ENCODE measurements around the gene TUBGCP6. TPM values are rescaled to one million over a fixed set of nuclear protein-coding genes. Genes with fewer than 3 reads are reported as not detected.

The TUBGCP6 gene
- total and polyA plus RNA-seq, 2 experiments from 2014 or later: 18.6 to 47.1 TPM

DNA sequence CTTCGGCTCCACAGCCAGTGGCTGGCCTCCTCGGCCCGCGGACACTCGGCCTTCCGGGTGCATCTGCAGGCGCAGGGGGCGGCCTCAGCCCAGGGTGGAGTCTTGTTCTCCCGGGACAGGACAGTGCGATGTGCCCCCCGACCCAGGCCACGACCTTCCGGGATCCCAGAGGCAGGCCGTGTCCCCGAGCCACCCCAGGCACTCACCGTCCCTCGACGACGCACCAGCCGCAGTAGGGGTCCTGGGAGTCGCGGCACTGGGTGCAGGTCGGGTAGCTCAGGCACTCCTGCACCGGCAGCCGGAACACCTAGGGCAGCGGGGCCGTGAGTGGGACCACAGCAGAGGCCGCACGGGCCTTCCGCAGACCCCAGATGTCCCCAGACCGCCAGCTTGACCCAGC, 42.9 kb upstream of the TUBGCP6 start (continued):
- TF ChIP-seq, protein P1, sequence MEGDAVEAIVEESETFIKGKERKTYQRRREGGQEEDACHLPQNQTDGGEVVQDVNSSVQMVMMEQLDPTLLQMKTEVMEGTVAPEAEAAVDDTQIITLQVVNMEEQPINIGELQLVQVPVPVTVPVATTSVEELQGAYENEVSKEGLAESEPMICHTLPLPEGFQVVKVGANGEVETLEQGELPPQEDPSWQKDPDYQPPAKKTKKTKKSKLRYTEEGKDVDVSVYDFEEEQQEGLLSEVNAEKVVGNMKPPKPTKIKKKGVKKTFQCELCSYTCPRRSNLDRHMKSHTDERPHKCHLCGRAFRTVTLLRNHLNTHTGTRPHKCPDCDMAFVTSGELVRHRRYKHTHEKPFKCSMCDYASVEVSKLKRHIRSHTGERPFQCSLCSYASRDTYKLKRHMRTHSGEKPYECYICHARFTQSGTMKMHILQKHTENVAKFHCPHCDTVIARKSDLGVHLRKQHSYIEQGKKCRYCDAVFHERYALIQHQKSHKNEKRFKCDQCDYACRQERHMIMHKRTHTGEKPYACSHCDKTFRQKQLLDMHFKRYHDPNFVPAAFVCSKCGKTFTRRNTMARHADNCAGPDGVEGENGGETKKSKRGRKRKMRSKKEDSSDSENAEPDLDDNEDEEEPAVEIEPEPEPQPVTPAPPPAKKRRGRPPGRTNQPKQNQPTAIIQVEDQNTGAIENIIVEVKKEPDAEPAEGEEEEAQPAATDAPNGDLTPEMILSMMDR (conservative IDR thresholded peaks at IDR 0.05; ENCODE audit: low read depth in 2 of 2): no peak
- TF ChIP-seq POLR2AphosphoS5 (IDR thresholded peaks at IDR 0.05; ENCODE audit: low read depth) (no peak), EZH2phosphoT487 (IDR thresholded peaks at IDR 0.05; ENCODE audit: unreplicated experiment) (no peak), CREB1 (CRISPR knock-in tag; IDR thresholded peaks at IDR 0.05; ENCODE audit: low read depth) (no peak), ZNF331 (CRISPR knock-in tag; IDR thresholded peaks at IDR 0.05; ENCODE audit: low read depth) (no peak), STAT1 (IDR thresholded peaks at IDR 0.05; ENCODE audit: unreplicated experiment) (no peak), ZNF114 (CRISPR knock-in tag; IDR thresholded peaks at IDR 0.05) (no peak), JUNB (IDR thresholded peaks at IDR 0.05; ENCODE audit: unreplicated experiment) (no peak), EZH2 (IDR thresholded peaks at IDR 0.05; ENCODE audit: low read depth, unreplicated experiment) (no peak)
- TF ChIP-seq, protein P2, sequence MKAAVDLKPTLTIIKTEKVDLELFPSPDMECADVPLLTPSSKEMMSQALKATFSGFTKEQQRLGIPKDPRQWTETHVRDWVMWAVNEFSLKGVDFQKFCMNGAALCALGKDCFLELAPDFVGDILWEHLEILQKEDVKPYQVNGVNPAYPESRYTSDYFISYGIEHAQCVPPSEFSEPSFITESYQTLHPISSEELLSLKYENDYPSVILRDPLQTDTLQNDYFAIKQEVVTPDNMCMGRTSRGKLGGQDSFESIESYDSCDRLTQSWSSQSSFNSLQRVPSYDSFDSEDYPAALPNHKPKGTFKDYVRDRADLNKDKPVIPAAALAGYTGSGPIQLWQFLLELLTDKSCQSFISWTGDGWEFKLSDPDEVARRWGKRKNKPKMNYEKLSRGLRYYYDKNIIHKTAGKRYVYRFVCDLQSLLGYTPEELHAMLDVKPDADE (IDR thresholded peaks at IDR 0.05): no peak

DNA sequence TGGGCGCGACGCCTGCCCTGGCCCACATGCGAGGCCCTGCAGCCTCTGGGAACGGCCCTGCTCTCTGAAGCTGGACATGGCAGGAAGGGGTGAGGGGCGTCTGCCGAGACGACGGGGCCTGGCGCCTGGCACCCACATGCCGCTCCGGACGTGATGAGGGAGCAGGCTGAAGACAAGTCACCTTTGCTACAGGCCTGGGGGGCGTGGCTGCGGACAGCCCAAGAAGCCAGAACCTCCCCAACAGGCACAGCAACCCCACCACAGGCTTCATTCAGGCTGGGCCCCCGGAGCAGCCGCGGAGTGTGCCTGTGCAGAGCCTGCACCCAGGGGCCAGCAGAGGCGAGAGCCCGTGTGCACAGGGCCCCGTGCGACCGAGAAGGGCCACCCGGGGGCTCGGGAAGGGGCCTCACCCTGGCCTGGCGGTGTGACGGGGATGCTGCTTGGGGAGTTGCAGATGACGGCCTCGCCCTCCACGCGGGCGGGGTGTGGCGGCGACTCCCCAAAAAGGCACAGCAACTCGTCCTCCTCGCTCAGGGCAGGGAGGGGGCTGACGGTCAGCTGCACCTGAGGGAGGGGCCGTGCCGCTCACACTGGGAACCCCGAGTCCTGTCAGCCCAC, 42.0 kb upstream of the TUBGCP6 start:
- Histone ChIP-seq H3K4me3 (no peak overlapping the region), H3K27ac (ENCODE audit: low read depth) (no peak overlapping the region), H3K9me2 (ENCODE audit: insufficient read depth) (no peaks in the 10 kb centered on the region), H3K79me2 (replicated peaks; ENCODE audit: insufficient read depth) (peaks cover 6% of the 10 kb centered on the region), H3F3A (replicated peaks; ENCODE audit: low read depth) (no peaks in the 10 kb centered on the region), H3K4me1 (ENCODE audit: insufficient read depth) (no peaks in the 10 kb centered on the region), H4K20me1 (replicated peaks; ENCODE audit: insufficient read depth) (no peaks in the 10 kb centered on the region), H3K27me3 (ENCODE audit: insufficient read depth) (no peaks in the 10 kb centered on the region), H3K36me3 (ENCODE audit: insufficient read depth) (no peaks in the 10 kb centered on the region), H2AFZ (no peak overlapping the region), H3K4me2 (no peak overlapping the region)
- DNase-seq (ENCODE audit: low spot score) (no peak), ATAC-seq (no peak)
- Mint-ChIP-seq H3K9me3 (no peaks in the 10 kb centered on the region), H3K4me1 (no peaks in the 10 kb centered on the region), H3K36me3 (ENCODE audit: low read depth) (peaks cover 17% of the 10 kb centered on the region), H3K27ac (no peak overlapping the region), H3K4me3 (no peak overlapping the region), H3K27me3 (ENCODE audit: insufficient read depth, low read depth, poor library complexity) (peaks cover 5% of the 10 kb centered on the region)
- TF ChIP-seq, protein P3, sequence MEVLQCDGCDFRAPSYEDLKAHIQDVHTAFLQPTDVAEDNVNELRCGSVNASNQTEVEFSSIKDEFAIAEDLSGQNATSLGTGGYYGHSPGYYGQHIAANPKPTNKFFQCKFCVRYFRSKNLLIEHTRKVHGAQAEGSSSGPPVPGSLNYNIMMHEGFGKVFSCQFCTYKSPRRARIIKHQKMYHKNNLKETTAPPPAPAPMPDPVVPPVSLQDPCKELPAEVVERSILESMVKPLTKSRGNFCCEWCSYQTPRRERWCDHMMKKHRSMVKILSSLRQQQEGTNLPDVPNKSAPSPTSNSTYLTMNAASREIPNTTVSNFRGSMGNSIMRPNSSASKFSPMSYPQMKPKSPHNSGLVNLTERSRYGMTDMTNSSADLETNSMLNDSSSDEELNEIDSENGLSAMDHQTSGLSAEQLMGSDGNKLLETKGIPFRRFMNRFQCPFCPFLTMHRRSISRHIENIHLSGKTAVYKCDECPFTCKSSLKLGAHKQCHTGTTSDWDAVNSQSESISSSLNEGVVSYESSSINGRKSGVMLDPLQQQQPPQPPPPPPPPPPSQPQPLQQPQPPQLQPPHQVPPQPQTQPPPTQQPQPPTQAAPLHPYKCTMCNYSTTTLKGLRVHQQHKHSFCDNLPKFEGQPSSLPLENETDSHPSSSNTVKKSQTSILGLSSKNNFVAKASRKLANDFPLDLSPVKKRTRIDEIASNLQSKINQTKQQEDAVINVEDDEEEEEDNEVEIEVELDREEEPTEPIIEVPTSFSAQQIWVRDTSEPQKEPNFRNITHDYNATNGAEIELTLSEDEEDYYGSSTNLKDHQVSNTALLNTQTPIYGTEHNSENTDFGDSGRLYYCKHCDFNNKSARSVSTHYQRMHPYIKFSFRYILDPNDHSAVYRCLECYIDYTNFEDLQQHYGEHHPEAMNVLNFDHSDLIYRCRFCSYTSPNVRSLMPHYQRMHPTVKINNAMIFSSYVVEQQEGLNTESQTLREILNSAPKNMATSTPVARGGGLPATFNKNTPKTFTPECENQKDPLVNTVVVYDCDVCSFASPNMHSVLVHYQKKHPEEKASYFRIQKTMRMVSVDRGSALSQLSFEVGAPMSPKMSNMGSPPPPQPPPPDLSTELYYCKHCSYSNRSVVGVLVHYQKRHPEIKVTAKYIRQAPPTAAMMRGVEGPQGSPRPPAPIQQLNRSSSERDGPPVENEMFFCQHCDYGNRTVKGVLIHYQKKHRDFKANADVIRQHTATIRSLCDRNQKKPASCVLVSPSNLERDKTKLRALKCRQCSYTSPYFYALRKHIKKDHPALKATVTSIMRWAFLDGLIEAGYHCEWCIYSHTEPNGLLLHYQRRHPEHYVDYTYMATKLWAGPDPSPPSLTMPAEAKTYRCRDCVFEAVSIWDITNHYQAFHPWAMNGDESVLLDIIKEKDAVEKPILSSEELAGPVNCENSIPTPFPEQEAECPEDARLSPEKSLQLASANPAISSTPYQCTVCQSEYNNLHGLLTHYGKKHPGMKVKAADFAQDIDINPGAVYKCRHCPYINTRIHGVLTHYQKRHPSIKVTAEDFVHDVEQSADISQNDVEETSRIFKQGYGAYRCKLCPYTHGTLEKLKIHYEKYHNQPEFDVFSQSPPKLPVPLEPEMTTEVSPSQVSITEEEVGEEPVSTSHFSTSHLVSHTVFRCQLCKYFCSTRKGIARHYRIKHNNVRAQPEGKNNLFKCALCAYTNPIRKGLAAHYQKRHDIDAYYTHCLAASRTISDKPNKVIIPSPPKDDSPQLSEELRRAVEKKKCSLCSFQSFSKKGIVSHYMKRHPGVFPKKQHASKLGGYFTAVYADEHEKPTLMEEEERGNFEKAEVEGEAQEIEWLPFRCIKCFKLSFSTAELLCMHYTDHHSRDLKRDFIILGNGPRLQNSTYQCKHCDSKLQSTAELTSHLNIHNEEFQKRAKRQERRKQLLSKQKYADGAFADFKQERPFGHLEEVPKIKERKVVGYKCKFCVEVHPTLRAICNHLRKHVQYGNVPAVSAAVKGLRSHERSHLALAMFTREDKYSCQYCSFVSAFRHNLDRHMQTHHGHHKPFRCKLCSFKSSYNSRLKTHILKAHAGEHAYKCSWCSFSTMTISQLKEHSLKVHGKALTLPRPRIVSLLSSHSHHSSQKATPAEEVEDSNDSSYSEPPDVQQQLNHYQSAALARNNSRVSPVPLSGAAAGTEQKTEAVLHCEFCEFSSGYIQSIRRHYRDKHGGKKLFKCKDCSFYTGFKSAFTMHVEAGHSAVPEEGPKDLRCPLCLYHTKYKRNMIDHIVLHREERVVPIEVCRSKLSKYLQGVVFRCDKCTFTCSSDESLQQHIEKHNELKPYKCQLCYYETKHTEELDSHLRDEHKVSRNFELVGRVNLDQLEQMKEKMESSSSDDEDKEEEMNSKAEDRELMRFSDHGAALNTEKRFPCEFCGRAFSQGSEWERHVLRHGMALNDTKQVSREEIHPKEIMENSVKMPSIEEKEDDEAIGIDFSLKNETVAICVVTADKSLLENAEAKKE (CRISPR knock-in tag; IDR thresholded peaks at IDR 0.05): no peak
